Measurements from ENCODE around the gene LAMP5. TPM values are rescaled to one million over a fixed set of nuclear protein-coding genes. Genes with fewer than 3 reads are reported as not detected.

Gene LAMP5
- total and polyA plus RNA-seq, 2 experiments from 2014 or later: 0.21 to 0.29 TPM

GRCh38 chr20:9532069-9532838 is 17.9 kb downstream of the LAMP5 start:
- Histone ChIP-seq H3K4me3 (no peak overlapping the region), H3K27ac (ENCODE audit: low read depth) (no peak overlapping the region), H3K4me1 (ENCODE audit: insufficient read depth) (peaks cover 18% of the 10 kb centered on the region), H4K20me1 (replicated peaks; ENCODE audit: insufficient read depth) (no peaks in the 10 kb centered on the region), H3F3A (replicated peaks; ENCODE audit: low read depth) (no peaks in the 10 kb centered on the region), H3K27me3 (ENCODE audit: insufficient read depth) (no peaks in the 10 kb centered on the region), H3K36me3 (ENCODE audit: insufficient read depth) (no peaks in the 10 kb centered on the region), H2AFZ (no peak overlapping the region), H3K9me2 (ENCODE audit: insufficient read depth) (no peaks in the 10 kb centered on the region; the same call in 1 of the 2 replicates), H3K79me2 (replicated peaks; ENCODE audit: insufficient read depth) (no peaks in the 10 kb centered on the region), H3K4me2 (peak overlapping the region; percentile 44; the same call in 1 of the 2 replicates)
- Mint-ChIP-seq H3K36me3 (ENCODE audit: low read depth) (no peaks in the 10 kb centered on the region), H3K4me3 (no peak overlapping the region), H3K4me1 (peaks cover 26% of the 10 kb centered on the region), H3K27ac (no peak overlapping the region), H3K9me3 (no peaks in the 10 kb centered on the region), H3K27me3 (ENCODE audit: insufficient read depth, low read depth, poor library complexity) (no peaks in the 10 kb centered on the region)
- ATAC-seq: peak; percentile 51
- no peak for TF ChIP-seq ETS1 (IDR thresholded peaks at IDR 0.05)
- TF ChIP-seq EZH2phosphoT487 (IDR thresholded peaks at IDR 0.05; ENCODE audit: unreplicated experiment): no peak
- TF ChIP-seq EZH2 (IDR thresholded peaks at IDR 0.05; ENCODE audit: low read depth, unreplicated experiment): no peak
- TF ChIP-seq ZNF462 (CRISPR knock-in tag; IDR thresholded peaks at IDR 0.05): no peak
- no peak for TF ChIP-seq REST (IDR thresholded peaks at IDR 0.05; ENCODE audit: unreplicated experiment)
- no peak for TF ChIP-seq CTCF (conservative IDR thresholded peaks at IDR 0.05; ENCODE audit: low read depth in 2 of 2)
- no peak for TF ChIP-seq STAT1 (IDR thresholded peaks at IDR 0.05; ENCODE audit: unreplicated experiment)
- no peak for TF ChIP-seq ZNF331 (CRISPR knock-in tag; IDR thresholded peaks at IDR 0.05; ENCODE audit: low read depth)
- no peak for TF ChIP-seq CREB1 (CRISPR knock-in tag; IDR thresholded peaks at IDR 0.05; ENCODE audit: low read depth)
- TF ChIP-seq ZNF114 (CRISPR knock-in tag; IDR thresholded peaks at IDR 0.05): no peak
- TF ChIP-seq NANOG (IDR thresholded peaks at IDR 0.05; ENCODE audit: borderline replicate concordance): no peak
- no peak for TF ChIP-seq JUNB (IDR thresholded peaks at IDR 0.05; ENCODE audit: unreplicated experiment)
- no peak for TF ChIP-seq POLR2AphosphoS5 (IDR thresholded peaks at IDR 0.05; ENCODE audit: low read depth)
- DNase-seq (ENCODE audit: low spot score): no peak

All from GM23338 (cell line).